Forelimb muscle (tissue), 1 donor: ENCODE measurements around the gene SLC45A3. TPM values are rescaled to one million over a fixed set of nuclear protein-coding genes. Genes with fewer than 3 reads are reported as not detected.

Experiments
- DNase-seq: peaks from one replicate; pipeline ENCODE4 v3.0.0-alpha.2; 2013; ENCODE audit warnings: low read depth
- polyA plus RNA-seq: library from polyadenylated mRNA; unstranded; fragments of 120-200 nt; gene quantifications from one replicate; pipeline ENCODE4 v1.2.1, GENCODE V29; 2013; ENCODE audit not compliant: insufficient read length

The SLC45A3 gene
- polyA plus RNA-seq, 1 donor: 3.4 TPM

DNA sequence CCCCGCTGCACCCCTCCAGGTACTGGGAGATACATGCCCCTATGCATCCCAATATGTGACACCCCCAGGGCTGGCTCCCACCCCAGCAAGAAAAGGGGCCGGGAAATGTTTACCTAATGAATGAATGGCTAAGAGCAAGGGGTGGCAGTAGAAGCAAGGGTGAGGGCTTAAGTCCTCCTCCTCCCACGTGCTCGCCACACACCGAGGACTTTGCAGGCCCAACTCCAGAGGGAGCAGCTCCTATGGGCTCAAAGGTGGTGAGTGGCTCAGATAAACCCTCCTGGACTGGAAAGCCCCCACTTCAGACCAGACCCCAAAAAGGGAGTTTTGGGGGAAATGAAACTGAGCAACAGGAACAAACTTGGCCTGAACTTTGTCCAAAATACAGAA is 11.4 kb downstream of the SLC45A3 start:
- no peak for DNase-seq

- DNase-seq: no peak
Measured at GRCh38 chr1:205667909-205668643, 12.2 kb downstream of the SLC45A3 start.

DNA sequence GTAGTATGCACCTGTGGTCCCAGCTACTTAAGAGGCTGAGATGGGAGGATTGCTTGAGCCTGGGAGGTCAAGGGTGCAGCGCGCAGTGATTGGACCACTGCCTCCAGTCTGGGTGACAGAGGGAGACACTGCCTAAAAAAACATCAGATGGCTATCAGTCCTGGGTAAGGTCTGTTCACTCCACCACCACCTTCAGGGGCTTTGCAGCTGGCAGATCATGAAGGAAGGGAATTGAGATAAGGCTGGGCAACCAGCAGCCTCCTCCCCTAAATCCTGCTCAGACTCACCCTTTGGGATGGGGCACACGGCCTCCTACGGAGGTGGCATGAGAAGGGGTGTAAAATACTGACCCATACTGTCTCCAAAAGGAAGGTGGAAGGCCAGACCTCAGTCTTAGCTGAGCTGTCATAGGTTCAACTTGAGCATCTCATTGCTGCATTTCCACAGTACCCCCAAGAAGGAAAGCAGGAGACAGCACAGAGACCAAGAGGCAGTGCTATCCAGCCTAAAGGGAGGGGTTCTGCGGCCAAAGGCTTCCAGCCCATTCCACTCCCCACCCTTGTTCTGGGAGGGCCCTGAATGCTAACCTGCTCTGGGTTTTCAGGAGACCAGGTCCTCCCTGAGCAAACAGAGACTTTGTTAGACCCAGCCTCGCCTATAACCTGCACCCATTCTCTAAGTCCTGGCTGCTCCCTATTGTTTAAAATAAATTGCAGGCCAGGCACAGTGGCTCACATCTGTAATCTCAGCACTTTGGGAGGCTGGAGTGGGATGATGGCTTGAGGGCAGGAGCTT is 13.7 kb downstream of the SLC45A3 start:
- no peak for DNase-seq

DNA sequence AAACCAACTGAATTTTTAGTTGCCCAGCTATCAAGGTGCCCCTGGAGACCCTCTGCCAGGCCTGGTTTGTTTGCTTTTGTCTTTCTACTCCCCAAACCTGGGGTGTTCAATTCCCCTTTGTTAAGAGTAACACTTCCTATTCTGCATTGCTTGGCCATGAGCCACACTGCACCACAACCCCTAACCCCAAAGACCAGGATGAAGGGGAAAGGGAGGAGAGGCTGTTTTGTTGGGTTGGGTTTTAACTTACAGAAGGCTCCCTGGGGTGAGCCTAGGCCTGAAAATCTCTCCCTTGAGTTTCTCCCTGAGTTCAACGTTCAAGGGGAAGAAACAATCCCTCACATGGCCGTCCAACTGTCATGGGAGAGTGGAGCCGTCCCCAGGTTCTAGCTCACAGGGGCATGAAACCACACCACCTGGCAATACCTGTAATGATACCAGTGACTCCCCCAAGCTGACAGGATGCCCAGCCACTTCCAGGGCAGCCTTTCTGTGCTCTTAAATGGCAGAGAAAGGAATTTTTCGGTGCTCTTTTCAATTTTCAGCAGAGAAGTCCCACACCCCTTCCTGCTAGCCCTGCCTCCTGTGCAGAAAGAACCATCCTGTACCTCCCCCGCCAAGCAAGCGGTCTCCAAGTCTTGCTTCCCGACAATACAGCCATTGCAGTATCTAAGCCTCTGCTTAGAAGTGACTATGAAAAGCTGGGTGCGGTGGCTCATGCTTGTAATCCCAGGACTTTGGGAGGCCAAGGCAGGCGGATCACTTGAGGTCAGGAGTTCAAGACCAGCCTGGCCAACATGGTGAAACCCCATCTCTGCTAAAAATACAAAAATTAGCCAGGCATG is 14.9 kb downstream of the SLC45A3 start:
- DNase-seq: no peak

DNA sequence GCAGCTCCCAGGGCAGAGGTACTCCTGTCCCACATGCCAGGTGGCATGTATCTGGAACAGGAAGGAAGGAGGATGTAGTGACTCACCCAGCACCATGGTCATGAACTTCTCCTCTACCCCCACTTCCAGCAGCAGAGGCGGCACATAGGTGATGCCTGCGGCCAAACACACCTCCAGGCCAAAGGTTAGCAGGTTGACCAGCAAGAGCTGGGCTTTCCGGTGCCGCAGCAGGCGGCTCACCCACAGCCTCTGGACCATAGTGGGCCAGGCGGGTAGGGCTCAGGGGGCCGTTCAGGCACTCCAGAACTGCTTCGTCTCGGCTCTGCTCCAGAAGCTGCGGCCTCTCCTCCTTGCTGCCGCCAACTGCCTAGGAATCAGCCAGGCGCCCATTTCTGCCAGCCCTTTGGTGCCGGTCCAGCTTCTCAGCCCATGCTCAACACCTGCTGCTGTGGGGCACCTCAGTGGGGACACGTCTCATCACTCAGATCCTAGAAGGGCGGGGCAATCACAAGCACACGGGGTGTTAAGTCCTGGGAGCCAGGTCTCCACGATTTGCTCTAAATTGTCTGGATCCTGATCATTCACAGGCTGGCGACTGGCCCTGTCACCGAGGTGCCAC is 15.8 kb downstream of the SLC45A3 start:
- DNase-seq: no peak

DNA sequence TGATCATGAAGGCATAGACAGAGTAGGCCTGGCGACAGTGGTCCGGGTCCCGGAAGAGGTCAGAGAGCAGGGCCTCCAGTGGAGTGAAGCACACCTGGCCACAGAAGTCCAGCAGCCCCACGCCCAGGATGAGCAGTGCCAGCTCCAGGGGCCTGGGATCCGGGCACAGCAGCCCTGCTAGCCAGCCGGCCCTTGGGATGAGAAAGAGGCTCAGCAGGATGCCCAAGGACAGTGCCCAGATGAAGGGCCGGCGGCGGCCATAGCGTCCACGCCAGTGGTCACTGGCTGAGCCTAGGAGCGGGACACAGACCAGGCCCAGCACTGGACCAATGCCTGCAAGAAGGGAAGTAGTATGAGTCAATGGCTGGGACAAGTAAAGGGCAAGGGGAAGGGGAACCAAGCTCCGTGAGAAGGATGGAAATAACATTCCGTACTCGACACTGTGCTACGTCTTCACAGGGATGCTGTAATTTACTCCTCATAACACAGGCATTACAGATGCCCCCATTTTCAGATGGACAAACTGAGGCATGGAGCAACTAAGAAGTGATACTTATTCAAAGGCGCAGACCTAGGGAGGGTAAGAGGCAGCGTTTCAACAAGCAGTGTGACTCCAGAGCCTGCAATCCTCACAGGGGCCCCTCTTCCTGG is 16.9 kb downstream of the SLC45A3 start:
- no peak for DNase-seq

DNA sequence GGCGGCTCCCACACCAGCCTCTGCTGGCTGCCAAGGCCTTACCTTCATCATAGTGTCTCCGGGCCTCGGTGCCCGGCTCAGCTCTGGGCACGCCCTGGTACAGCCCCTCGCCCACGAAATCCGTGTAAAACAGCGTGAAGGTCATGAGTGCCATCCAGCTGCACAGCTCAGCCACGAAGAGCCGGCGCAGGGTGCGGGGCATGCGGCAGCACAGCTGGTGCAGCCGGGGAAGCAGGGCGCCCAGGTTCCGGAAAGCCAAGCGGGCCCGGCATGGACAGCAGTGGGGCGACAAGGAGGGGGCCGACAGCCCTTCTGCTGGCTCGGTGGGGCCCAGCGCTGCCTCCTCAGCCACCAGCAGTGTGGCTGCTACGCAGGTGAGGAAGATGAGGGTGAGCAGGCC is 17.5 kb downstream of the SLC45A3 start:
- no peak for DNase-seq

DNA sequence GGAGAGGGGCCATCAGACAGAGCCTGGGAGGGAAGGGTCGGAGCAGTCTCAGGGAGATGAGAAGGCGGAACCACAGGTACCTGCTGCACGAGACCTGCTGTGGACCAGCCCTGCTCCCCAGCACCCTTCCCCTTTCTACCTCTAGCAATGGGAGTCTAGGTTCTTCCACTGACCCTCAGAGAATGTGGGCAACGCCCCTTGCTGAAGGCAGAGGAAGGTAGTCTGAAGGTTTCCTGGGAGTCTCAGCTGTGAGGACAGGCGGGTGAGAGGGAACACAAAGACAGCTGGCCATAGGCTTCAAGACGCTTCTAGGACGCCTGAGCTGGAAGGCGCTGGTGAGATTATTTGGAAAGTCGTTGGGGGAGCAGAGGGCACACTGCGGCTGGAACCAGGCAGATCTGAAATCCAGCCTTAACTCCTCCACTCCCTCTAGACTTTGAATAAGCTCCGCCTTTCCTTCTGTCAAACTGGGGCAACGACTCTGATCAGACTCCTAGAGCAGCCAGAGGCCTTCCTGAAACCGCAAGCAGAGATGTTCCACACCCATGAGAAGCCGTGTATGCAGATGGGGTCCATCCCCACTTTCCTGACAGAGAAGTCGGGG is 18.1 kb downstream of the SLC45A3 start:
- DNase-seq: no peak

DNA sequence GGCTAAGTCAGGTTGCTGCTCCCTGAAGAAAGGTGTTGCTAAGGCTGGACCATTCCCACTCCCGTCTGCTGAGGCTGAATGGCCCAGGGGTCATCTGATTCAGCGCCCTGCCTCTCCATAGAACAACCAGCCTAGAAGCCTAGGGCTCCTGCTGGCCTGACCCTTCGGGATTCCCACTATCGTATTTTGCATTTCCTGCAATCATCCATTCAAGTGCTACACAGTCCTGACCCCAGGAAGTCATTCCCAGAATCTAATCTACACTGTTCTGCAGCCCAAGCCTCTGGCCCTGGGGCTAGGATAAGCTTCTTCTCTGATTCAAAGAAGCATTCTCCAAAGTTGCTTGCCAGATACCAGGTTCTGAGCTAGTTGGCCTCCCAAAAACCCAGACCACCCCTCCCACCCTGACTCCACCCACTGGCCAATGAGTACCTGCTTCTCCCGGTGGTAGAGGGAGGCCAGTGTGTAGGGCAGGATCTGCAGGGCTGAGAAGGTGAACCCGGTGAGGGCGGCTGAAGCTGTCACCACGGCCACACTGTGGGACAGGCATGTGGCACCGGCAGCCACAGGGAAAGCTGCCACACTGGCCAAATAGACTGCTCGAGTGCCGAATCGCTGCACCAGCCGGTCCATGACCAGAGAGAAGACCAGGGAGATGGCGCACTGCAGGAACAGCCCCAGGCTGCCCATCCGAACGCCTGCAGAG is 18.7 kb downstream of the SLC45A3 start:
- no peak for DNase-seq

GRCh38 chr1:205660361-205660760 is 19.9 kb downstream of the SLC45A3 start:
- no peak for DNase-seq

DNA sequence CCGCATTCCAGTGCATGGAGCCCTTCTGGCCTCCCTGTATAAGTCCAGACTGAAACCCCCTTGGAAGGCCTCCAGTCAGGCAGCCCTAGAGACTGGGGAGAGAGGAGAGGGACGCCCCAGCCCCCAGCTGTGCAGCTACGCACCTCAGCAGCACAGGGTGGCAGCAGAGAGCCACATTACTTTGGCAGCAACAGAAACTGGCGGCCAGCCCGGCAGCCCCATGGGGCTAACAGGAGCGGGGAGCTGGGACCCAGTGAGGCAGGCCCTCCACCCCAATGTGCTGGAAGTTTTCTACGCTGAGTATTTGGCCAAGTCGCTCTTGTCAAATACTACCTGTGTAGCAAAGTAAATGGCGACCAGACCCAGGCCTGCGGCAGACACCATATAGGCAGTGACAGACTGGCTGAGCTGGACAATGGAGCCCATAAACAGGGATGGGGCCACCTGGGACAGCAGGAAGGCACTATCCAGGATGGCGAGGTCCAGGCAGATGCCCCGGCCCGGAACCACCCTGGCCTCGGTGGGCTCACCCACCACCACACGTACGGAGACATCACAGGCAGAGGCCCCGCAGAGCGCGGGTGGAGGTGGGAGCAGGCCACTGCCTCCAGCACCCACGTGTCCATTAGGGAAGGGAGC is 21.2 kb downstream of the SLC45A3 start:
- DNase-seq: peak; percentile 34

GRCh38 chr1:205656236-205656635 is 24.1 kb downstream of the SLC45A3 start:
- no peak for DNase-seq

- no peak for DNase-seq
Measured at GRCh38 chr1:205652984-205653383, 27.3 kb downstream of the SLC45A3 start.

DNA sequence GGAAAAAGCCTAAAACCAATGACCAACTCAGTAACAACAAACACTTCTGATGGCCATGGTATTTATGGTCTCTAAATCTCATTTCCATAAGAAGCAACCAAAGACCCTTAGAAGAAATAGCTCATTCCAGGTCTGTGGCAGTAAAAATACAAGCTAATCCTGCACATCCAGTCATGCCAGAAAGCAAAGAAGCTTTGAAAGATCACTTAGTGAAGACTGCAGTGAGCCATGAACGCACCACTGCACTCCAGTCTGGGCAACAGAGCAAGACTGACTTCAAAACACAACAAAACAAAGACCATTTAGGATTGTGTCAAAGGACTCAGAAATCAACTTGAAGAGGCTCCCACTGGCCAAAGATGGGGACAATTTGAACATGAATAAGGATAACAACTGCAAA is 30.1 kb downstream of the SLC45A3 start:
- no peak for DNase-seq

- no peak for DNase-seq
Measured at GRCh38 chr1:205645519-205645918, 34.8 kb downstream of the SLC45A3 start.

DNA sequence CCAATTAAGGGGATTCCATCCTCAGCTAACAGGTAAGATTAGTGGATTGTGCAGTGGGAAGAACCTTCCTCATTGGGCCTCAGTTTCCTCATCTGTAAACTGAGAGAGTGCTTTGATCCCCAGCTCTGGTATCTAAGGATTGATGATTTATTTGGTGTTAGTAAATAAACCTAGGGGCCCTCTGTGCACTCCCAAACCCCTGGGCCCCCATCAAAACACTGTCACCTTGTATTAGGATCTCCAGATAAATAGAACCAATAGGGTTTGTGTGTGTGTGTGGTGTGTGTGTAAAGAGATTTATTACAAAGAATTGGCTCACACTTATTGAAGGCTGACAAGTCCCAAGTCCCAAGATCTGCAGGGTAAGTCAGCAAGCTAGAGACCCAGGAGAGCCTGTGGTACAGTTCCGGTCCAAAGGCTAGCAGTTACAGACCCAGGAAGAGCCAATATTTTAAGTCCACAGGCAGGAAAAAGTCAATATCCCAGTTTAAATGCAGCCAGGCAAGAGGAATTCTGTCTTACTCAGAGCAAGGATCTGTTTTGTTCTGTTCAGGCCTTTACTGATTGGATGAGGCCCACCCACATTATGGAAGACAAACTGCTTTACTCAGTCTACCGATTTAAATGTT is 37.5 kb downstream of the SLC45A3 start:
- DNase-seq: no peak

DNA sequence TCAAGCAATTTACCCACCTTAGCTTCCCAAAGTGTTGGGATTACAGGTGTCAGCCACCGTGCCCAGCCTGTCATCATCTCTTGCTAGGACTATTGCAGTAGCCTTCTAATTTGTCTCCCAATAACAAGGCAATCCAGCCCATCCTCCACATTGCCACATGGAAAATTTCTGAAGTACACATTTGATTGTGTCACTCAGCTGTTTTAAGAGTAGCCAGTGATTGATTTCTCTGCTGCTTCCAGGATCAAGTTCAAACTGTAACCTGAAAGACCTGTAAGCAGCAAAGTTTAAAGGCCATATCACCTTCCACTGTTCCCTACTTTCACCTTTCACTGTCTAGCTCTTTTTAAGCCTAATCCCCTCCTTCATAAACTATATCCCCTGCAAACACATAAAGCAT is 40.7 kb downstream of the SLC45A3 start:
- no peak for DNase-seq

DNA sequence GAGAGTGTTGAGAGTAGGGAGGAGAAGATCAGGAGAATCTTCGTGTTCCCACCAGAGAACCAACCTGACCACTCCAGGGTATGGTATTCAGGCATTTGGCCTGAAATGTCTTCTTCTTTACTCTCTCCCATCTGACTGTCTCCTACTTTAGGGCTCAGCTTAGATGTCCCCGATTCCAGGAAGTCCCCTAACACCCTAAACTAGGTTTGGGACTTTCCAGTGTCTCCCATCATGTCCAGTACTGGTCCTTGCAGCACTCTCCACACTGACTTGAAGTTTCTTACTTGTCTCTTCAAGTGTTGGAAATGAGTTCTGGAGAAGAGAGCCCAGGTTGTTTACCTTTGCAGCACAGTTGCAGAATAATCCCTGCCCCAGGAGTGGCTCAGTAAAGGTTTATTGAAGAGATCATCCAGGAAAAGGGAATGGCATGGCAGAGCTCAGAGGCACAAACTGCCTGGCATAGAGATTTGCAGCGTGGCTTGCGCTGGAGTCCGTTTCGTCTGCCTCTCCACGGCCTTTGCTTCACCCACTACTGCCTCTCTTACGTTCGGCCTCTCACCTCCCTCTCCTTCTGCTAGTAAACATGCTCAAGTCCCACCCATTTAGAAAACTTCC is 42.3 kb downstream of the SLC45A3 start:
- DNase-seq: no peak

GRCh38 chr1:205636732-205637131 is 43.6 kb downstream of the SLC45A3 start:
- no peak for DNase-seq
